LNCAP (cell line): Measurements from ENCODE around the gene ZBTB24.

Experiments
- CTCF ChIP-seq: fragments of 450-650 bp; IDR thresholded peaks from 2 replicates; pipeline ENCODE4 v1.5.1; 2017; ENCODE audit warnings: mild to moderate bottlenecking

Gene ZBTB24

GRCh38 chr6:109452181-109452580 lies 30.8 kb downstream of the ZBTB24 start:
- TF ChIP-seq CTCF: no peak

- TF ChIP-seq CTCF: no peak
Observed at GRCh38 chr6:109451376-109451775, 31.6 kb downstream of the ZBTB24 start.

- no peak for TF ChIP-seq CTCF
Observed at GRCh38 chr6:109450801-109451200, 32.2 kb downstream of the ZBTB24 start.

GRCh38 chr6:109449795-109450673 lies 33.0 kb downstream of the ZBTB24 start:
- TF ChIP-seq CTCF: no peak

GRCh38 chr6:109449064-109449794 lies 33.8 kb downstream of the ZBTB24 start:
- no peak for TF ChIP-seq CTCF

- TF ChIP-seq CTCF: no peak
Observed at GRCh38 chr6:109448615-109449014, 34.4 kb downstream of the ZBTB24 start.

GRCh38 chr6:109447878-109448555 lies 35.0 kb downstream of the ZBTB24 start:
- no peak for TF ChIP-seq CTCF
